H1 (cell line): ENCODE results near the gene SNAP29. TPM values are rescaled to one million over a fixed set of nuclear protein-coding genes. Genes with fewer than 3 reads are reported as not detected.

Experiments used
- CTCF ChIA-PET: fragments of 300-600 bp; sonication (Branson Sonifier 250); formaldehyde crosslinking; loops from one replicate; lab custom pipeline; 2021; ENCODE audit not compliant: partially characterized antibody; lab: Charles Lee
- POLR2A ChIA-PET: fragments of 300-600 bp; sonication (Branson Sonifier 250); formaldehyde crosslinking; loops from one replicate; lab custom pipeline; 2021; ENCODE audit warnings: inconsistent platforms; ENCODE audit not compliant: partially characterized antibody; lab: Charles Lee
- DNase-seq, 2 experiments: peaks; one replicate each; pipeline versions ENCODE4 v3.0.0 to v3.0.0-alpha.2; 2010 to 2022; ENCODE audit warnings: low spot score in 2 of 2, low read depth in 1 of 2, mixed read lengths in 1 of 2
- FAIRE-seq: peaks from 2 replicates; lab custom pipeline; 2011; peaks lifted over from hg19 to GRCh38; lab: Jason Lieb, UNC
- H2AFZ ChIP-seq: 2 replicates; pipeline ENCODE4 v1.8.1; 2012; ENCODE audit warnings: low read length, inconsistent platforms
- H2AK5ac ChIP-seq: 2 replicates; pipeline ENCODE4 v1.6.1; 2013; ENCODE audit warnings: low read depth, low read length
- H2BK120ac ChIP-seq: replicated peaks from 2 replicates; pipeline ENCODE3; 2013; ENCODE audit warnings: low read depth, low read length, inconsistent platforms
- H2BK12ac ChIP-seq: 2 replicates; pipeline ENCODE4 v1.6.1; 2013; ENCODE audit warnings: low read depth, low read length
- H2BK15ac ChIP-seq: 2 replicates; pipeline ENCODE4 v1.6.1; 2013; ENCODE audit warnings: low read length
- H2BK20ac ChIP-seq: 2 replicates; pipeline ENCODE4 v1.6.1; 2013; ENCODE audit warnings: low read length
- H2BK5ac ChIP-seq: 2 replicates; pipeline ENCODE4 v1.6.1; 2013; ENCODE audit warnings: low read depth, low read length
- H3K14ac ChIP-seq: 2 replicates; pipeline ENCODE4 v1.6.1; 2013; ENCODE audit warnings: inconsistent platforms; ENCODE audit not compliant: insufficient read length
- H3K18ac ChIP-seq: 2 replicates; pipeline ENCODE4 v1.6.1; 2013; ENCODE audit warnings: low read length; ENCODE audit errors: extremely low read depth
- H3K23ac ChIP-seq: 2 replicates; pipeline ENCODE4 v1.6.1; 2013; ENCODE audit warnings: inconsistent platforms; ENCODE audit not compliant: insufficient read length
- H3K23me2 ChIP-seq: 2 replicates; pipeline ENCODE4 v1.6.1; 2013; ENCODE audit warnings: low read depth, low read length
- H3K27ac ChIP-seq: 2 replicates; pipeline ENCODE4 v1.6.1; 2011; ENCODE audit warnings: low read depth, low read length, inconsistent platforms
- H3K27me3 ChIP-seq, 4 experiments: replicated peaks in 1 of 4; 1 replicate in 1 of 4; 2 replicates in 3 of 4; pipeline versions ENCODE4 v1.6.1 to v1.8.1; 2011 to 2013; ENCODE audit warnings: low read length in 3 of 4, mild to moderate bottlenecking in 3 of 4, inconsistent platforms in 2 of 4, mixed read lengths in 2 of 4, moderate library complexity in 1 of 4; ENCODE audit not compliant: control insufficient read depth in 3 of 4, insufficient read depth in 3 of 4; ENCODE audit errors: extremely low read depth in 1 of 4
- H3K36me3 ChIP-seq, 4 experiments: 2 replicates each; pipeline versions ENCODE4 v1.6.1 to v1.8.1; 2011 to 2013; ENCODE audit warnings: mild to moderate bottlenecking in 4 of 4, low read length in 3 of 4, moderate library complexity in 2 of 4, control low read depth in 1 of 4, inconsistent platforms in 1 of 4; ENCODE audit not compliant: insufficient read depth in 4 of 4, control insufficient read depth in 2 of 4
- H3K4ac ChIP-seq: replicated peaks from 2 replicates; pipeline ENCODE3; 2013; ENCODE audit warnings: low read length, low read depth, mixed read lengths, inconsistent platforms; ENCODE audit not compliant: insufficient read length
- H3K4me1 ChIP-seq, 4 experiments: replicated peaks in 1 of 4; 1 replicate in 1 of 4; 2 replicates in 3 of 4; pipeline versions ENCODE4 v1.6.1 to v1.8.1; 2011 to 2013; ENCODE audit warnings: low read length in 3 of 4, inconsistent platforms in 2 of 4, mixed read lengths in 1 of 4; ENCODE audit not compliant: insufficient read depth in 4 of 4, control insufficient read depth in 3 of 4
- H3K4me2 ChIP-seq, 2 experiments: 2 replicates each; pipeline versions ENCODE4 v1.6.1 to v1.8.1; 2011 to 2013; ENCODE audit warnings: low read depth in 2 of 2, low read length in 2 of 2, control low read depth in 1 of 2, inconsistent platforms in 1 of 2, mild to moderate bottlenecking in 1 of 2; ENCODE audit not compliant: insufficient read depth in 1 of 2
- H3K4me3 ChIP-seq, 4 experiments: fragments of 200-600, 300-600 bp in 1 of 4; sonication (generic), shearing (Covaris generic), sonication (Bioruptor Twin) in 1 of 4; 2 replicates each; pipeline versions ENCODE4 v1.5.1 to v1.8.1; 2011 to 2016; ENCODE audit warnings: low read length in 4 of 4, low read depth in 3 of 4, control low read depth in 2 of 4, inconsistent platforms in 2 of 4, mild to moderate bottlenecking in 2 of 4, mixed read lengths in 1 of 4, moderate library complexity in 1 of 4; ENCODE audit not compliant: insufficient read depth in 2 of 4; ENCODE audit errors: extremely low read depth in 1 of 4
- H3K56ac ChIP-seq: replicated peaks from 2 replicates; pipeline ENCODE3; 2013; ENCODE audit warnings: low read depth, mild to moderate bottlenecking, mixed read lengths, low read length, inconsistent platforms; ENCODE audit not compliant: insufficient read length
- H3K79me1 ChIP-seq: 2 replicates; pipeline ENCODE4 v1.6.1; 2013; ENCODE audit warnings: low read depth, low read length, control low read depth
- H3K79me2 ChIP-seq, 2 experiments: 2 replicates each; pipeline versions ENCODE4 v1.6.1 to v1.8.1; 2012 to 2013; ENCODE audit warnings: low read length in 2 of 2, mild to moderate bottlenecking in 2 of 2, inconsistent platforms in 1 of 2; ENCODE audit not compliant: insufficient read depth in 2 of 2, control insufficient read depth in 1 of 2
- H3K9ac ChIP-seq, 4 experiments: replicated peaks in 1 of 4; 1 replicate in 1 of 4; 2 replicates in 3 of 4; pipeline versions ENCODE4 v1.6.1 to v1.8.1; 2011 to 2013; ENCODE audit warnings: low read depth in 3 of 4, low read length in 3 of 4, control low read depth in 2 of 4, mild to moderate bottlenecking in 2 of 4, moderate library complexity in 2 of 4, inconsistent platforms in 1 of 4; ENCODE audit errors: extremely low read depth in 1 of 4
- H3K9me3 ChIP-seq, 2 experiments: 2 replicates each; pipeline versions ENCODE4 v1.6.1 to v1.8.1; 2012 to 2013; ENCODE audit warnings: mild to moderate bottlenecking in 2 of 2, moderate library complexity in 2 of 2, control low read depth in 1 of 2, inconsistent platforms in 1 of 2, low read depth in 1 of 2, low read length in 1 of 2, mixed read lengths in 1 of 2; ENCODE audit not compliant: insufficient read depth in 2 of 2
- H4K20me1 ChIP-seq, 2 experiments: replicated peaks in 1 of 2; 2 replicates each; pipeline versions ENCODE3 to v1.8.1; 2011 to 2013; ENCODE audit warnings: inconsistent platforms in 2 of 2, low read length in 2 of 2, mild to moderate bottlenecking in 1 of 2; ENCODE audit not compliant: insufficient read depth in 2 of 2, control insufficient read depth in 1 of 2
- H4K5ac ChIP-seq: 2 replicates; pipeline ENCODE4 v1.6.1; 2013; ENCODE audit warnings: low read length, low read depth, mixed read lengths, inconsistent platforms; ENCODE audit not compliant: insufficient read length
- H4K8ac ChIP-seq: 2 replicates; pipeline ENCODE4 v1.8.0; 2013; ENCODE audit warnings: mild to moderate bottlenecking, moderate library complexity, low read length, inconsistent platforms; ENCODE audit not compliant: insufficient read depth; ENCODE audit errors: extremely low read depth
- H4K91ac ChIP-seq: replicated peaks from 2 replicates; pipeline ENCODE3; 2013; ENCODE audit warnings: low read length, mixed read lengths, inconsistent platforms; ENCODE audit not compliant: insufficient read length
- ATF3 ChIP-seq: IDR thresholded peaks from 2 replicates; pipeline ENCODE4 v1.6.1; 2011; ENCODE audit warnings: low read depth, mild to moderate bottlenecking, low read length; ENCODE audit not compliant: insufficient read depth
- BRCA1 ChIP-seq: IDR thresholded peaks from 2 replicates; pipeline ENCODE4 v1.6.1; 2012; ENCODE audit warnings: low read depth, low read length, improper control_type of control experiment
- CEBPB ChIP-seq: IDR thresholded peaks from 2 replicates; pipeline ENCODE4 v1.6.1; 2012; ENCODE audit warnings: low read depth, low read length
- CREB1 ChIP-seq: IDR thresholded peaks from 2 replicates; pipeline ENCODE4 v1.6.1; 2012; ENCODE audit warnings: inconsistent platforms
- HDAC6 ChIP-seq: IDR thresholded peaks from one replicate; pipeline ENCODE4 v1.7.1; 2012; ENCODE audit warnings: low read depth, mild to moderate bottlenecking, inconsistent platforms, low read length, moderate library complexity
- JUN ChIP-seq: IDR thresholded peaks from 2 replicates; pipeline ENCODE4 v1.6.1; 2011; ENCODE audit warnings: low read depth, mild to moderate bottlenecking, improper control_type of control experiment, low read length
- NANOG ChIP-seq: IDR thresholded peaks from 2 replicates; pipeline ENCODE4 v1.6.1; 2011; ENCODE audit warnings: low read length, low read depth, mild to moderate bottlenecking, inconsistent platforms; ENCODE audit not compliant: insufficient read depth, poor library complexity, severe bottlenecking
- POLR2A ChIP-seq, 2 experiments: IDR thresholded peaks; 1 replicate in 1 of 2; 2 replicates in 1 of 2; pipeline ENCODE4 v1.6.1; 2011; ENCODE audit warnings: low read depth in 2 of 2, low read length in 2 of 2, mild to moderate bottlenecking in 2 of 2; ENCODE audit errors: control extremely low read depth in 1 of 2
- RNF2 ChIP-seq: fragments of 200-900, 300-1000 bp; sonication (generic); IDR thresholded peaks from 2 replicates; pipeline ENCODE4 v1.7.1; 2016; ENCODE audit warnings: borderline replicate concordance, low read depth, mild to moderate bottlenecking, antibody characterized with exemption, low read length; ENCODE audit not compliant: poor library complexity, severe bottlenecking; ENCODE audit errors: missing control alignments
- SRF ChIP-seq: IDR thresholded peaks from 2 replicates; pipeline ENCODE4 v1.6.1; 2011; ENCODE audit warnings: mild to moderate bottlenecking, low read depth, low read length, moderate library complexity
- TCF12 ChIP-seq: IDR thresholded peaks from 2 replicates; pipeline ENCODE4 v1.6.1; 2011; ENCODE audit warnings: low read depth, mild to moderate bottlenecking, low read length
- ZNF274 ChIP-seq: IDR thresholded peaks from 2 replicates; pipeline ENCODE4 v1.7.0; 2012; ENCODE audit warnings: low read length, borderline replicate concordance; ENCODE audit errors: extremely low read depth
- WGBS, 2 experiments: shearing (Covaris generic) in 1 of 2; methylation state at CpG; one replicate each; pipeline versions ENCODE4 v1.1.6 to v1.1.7; 2013 to 2015; ENCODE audit warnings: low lambda C conversion rate in 2 of 2, mixed read lengths in 2 of 2, inconsistent platforms in 1 of 2, low coverage in 1 of 2, missing lambda C conversion rate in 1 of 2; ENCODE audit not compliant: insufficient replicate concordance in 2 of 2, insufficient coverage in 1 of 2, insufficient read length in 1 of 2; ENCODE audit errors: extremely low coverage in 1 of 2, missing lambda C conversion rate in 1 of 2; 5-methylcytosine and 5-hydroxymethylcytosine counted together
- polyA plus RNA-seq, 7 experiments: library from polyadenylated mRNA; depleted of rRNA in 3 of 7; stranded (reverse) in 5 of 7; unstranded in 2 of 7; fragments of >200 nt in 5 of 7; fragments of 200-250 nt in 2 of 7; gene quantifications; 1 replicate in 5 of 7; 2 replicates in 1 of 7; 4 replicates in 1 of 7; pipeline versions ENCODE4 v1.2.1 to v1.2.3, GENCODE V29; 2011 to 2013; ENCODE audit warnings: missing spikeins in 2 of 7, mixed read lengths in 2 of 7
- total RNA-seq: library from RNA; stranded (reverse); fragmentation: NEBNext Ultra II Directional; extraction: Animal tissue kit (Norgen Biotek cat#: 25700); gene quantifications from 2 replicates; pipeline ENCODE4 v1.2.1, GENCODE V29; 2021
- TF ChIP-seq, protein P1 (sequence below): IDR thresholded peaks from 2 replicates; pipeline ENCODE4 v1.6.1; 2011; ENCODE audit warnings: low read length, improper control_type of control experiment

SNAP29 gene
- total and polyA plus RNA-seq, 2 of the 8 experiments (the other 6 are each of a cell fraction or from before 2014, with no cell fraction given): 11.8 to 15.0 TPM

- H2BK15ac ChIP-seq: no peak overlapping the region
- ChIA-PET POLR2A (no interaction called here), CTCF (interaction anchor here (0.6 to 4.3 kb wide), 4 partner anchors 12 to 644 kb away, joined by 3 to 17 read pairs (median 4); no protein-coding TSS in a partner anchor)
- no peaks in the 10 kb centered on the region for H3K27me3 ChIP-seq
- H3K36me3 ChIP-seq: peaks cover 0 to 2% (median 0%) of the 10 kb centered on the region in 4 experiments; a peak in 3 of 8 replicates
- no peaks in the 10 kb centered on the region for H3K9me3 ChIP-seq
- no peak for FAIRE-seq
- DNase-seq: no peak
- no peak overlapping the region for H3K4me2 ChIP-seq
- H3K27ac ChIP-seq: no peak overlapping the region
- H2BK12ac ChIP-seq: no peak overlapping the region
- H2BK5ac ChIP-seq: no peak overlapping the region
- no peak overlapping the region for H3K56ac ChIP-seq
- H3K4me3 ChIP-seq: no peak overlapping the region
- H3K4ac ChIP-seq: no peak overlapping the region
- no peak overlapping the region for H4K5ac ChIP-seq
- no peak overlapping the region for H3K14ac ChIP-seq
- no peaks in the 10 kb centered on the region for H3K79me1 ChIP-seq
- no peaks in the 10 kb centered on the region for H3K4me1 ChIP-seq
- H3K18ac ChIP-seq: no peak overlapping the region
- no peak overlapping the region for H4K8ac ChIP-seq
- no peak overlapping the region for H2BK120ac ChIP-seq
- H2AK5ac ChIP-seq: no peak overlapping the region
- peaks cover 0 to 1% of the 10 kb centered on the region in 2 experiments for H4K20me1 ChIP-seq
- no peak overlapping the region for H3K9ac ChIP-seq
- no peak overlapping the region for H3K23ac ChIP-seq
- H4K91ac ChIP-seq: no peak overlapping the region
- no peaks in the 10 kb centered on the region for H3K79me2 ChIP-seq
- WGBS, 2 experiments: 93% methylated on average over 6 of the region's 6 CpGs; no CpG with 5 or more reads in 1 of the 2 experiments
- H2BK20ac ChIP-seq: no peak overlapping the region
- no peak overlapping the region for H2AFZ ChIP-seq
- H3K23me2 ChIP-seq: no peaks in the 10 kb centered on the region
- TF ChIP-seq CEBPB: no peak
- TF ChIP-seq BRCA1: no peak
- TF ChIP-seq ZNF274: no peak
- TF ChIP-seq ATF3: no peak
- TF ChIP-seq CREB1: no peak
- TF ChIP-seq SRF: no peak
- no peak for TF ChIP-seq HDAC6
- no peak for TF ChIP-seq RNF2
- TF ChIP-seq JUN: no peak
- no peak for TF ChIP-seq NANOG
- no peak for TF ChIP-seq TCF12
- TF ChIP-seq, protein P1, sequence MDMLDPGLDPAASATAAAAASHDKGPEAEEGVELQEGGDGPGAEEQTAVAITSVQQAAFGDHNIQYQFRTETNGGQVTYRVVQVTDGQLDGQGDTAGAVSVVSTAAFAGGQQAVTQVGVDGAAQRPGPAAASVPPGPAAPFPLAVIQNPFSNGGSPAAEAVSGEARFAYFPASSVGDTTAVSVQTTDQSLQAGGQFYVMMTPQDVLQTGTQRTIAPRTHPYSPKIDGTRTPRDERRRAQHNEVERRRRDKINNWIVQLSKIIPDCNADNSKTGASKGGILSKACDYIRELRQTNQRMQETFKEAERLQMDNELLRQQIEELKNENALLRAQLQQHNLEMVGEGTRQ: no peak
- TF ChIP-seq POLR2A (IDR thresholded peaks at IDR 0.05; ENCODE audit: control extremely low read depth in 1 of 2, low read depth in 2 of 2, low read length in 2 of 2): no peak
Measured at GRCh38 chr22:20816559-20816958, 42.2 kb upstream of the SNAP29 start.
